Endothelial cell of umbilical vein (primary cell): ENCODE data around the gene TMEM127. TPM values are rescaled to one million over a fixed set of nuclear protein-coding genes. Genes with fewer than 3 reads are reported as not detected.

Experiments
- BruUV-seq: library from RNA; stranded (reverse); fragments of 400-500 nt; replicated peaks from 2 replicates; lab custom pipeline; 2021; lab: Mats Ljungman, UMichigan
- CTCF ChIA-PET: fragments of 300-600, 350-600 bp; sonication (Branson Sonifier 250); formaldehyde crosslinking; loops from one replicate; lab custom pipeline; 2021; ENCODE audit warnings: antibody characterized with exemption, inconsistent platforms; lab: Charles Lee
- POLR2A ChIA-PET: fragments of 300-600, 350-600 bp; sonication (Branson Sonifier 250); formaldehyde crosslinking; loops from one replicate; lab custom pipeline; 2021; ENCODE audit warnings: antibody characterized with exemption, inconsistent platforms; lab: Charles Lee
- DNase-seq: peaks from one replicate; pipeline ENCODE4 v3.0.0-alpha.2; 2011; ENCODE audit warnings: low read depth, low spot score
- FAIRE-seq: peaks from 2 replicates; lab custom pipeline; 2011; peaks lifted over from hg19 to GRCh38; lab: Jason Lieb, UNC
- H2AFZ ChIP-seq: 2 replicates; pipeline ENCODE4 v1.6.0; 2012; ENCODE audit warnings: low read depth, low read length, control low read depth, inconsistent platforms
- H3K27ac ChIP-seq: 2 replicates; pipeline ENCODE4 v1.5.1; 2011; ENCODE audit warnings: low read depth, mild to moderate bottlenecking, control low read depth, low read length, moderate library complexity; ENCODE audit not compliant: insufficient read depth
- H3K27me3 ChIP-seq, 2 experiments: 2 replicates each; pipeline versions ENCODE4 v1.6.0 to v1.6.1; 2011; ENCODE audit warnings: low read length in 2 of 2, mixed read lengths in 1 of 2; ENCODE audit not compliant: control insufficient read depth in 2 of 2, insufficient read depth in 2 of 2
- H3K36me3 ChIP-seq, 2 experiments: 2 replicates in 1 of 2; 3 replicates in 1 of 2; pipeline ENCODE4 v1.5.1; 2011; ENCODE audit warnings: low read length in 2 of 2, mild to moderate bottlenecking in 1 of 2, moderate library complexity in 1 of 2; ENCODE audit not compliant: control insufficient read depth in 2 of 2, insufficient read depth in 2 of 2; ENCODE audit errors: extremely low read depth in 1 of 2
- H3K4me1 ChIP-seq: 3 replicates; pipeline ENCODE4 v1.5.1; 2011; ENCODE audit warnings: mild to moderate bottlenecking, low read length; ENCODE audit not compliant: control insufficient read depth, insufficient read depth; ENCODE audit errors: extremely low read depth
- H3K4me2 ChIP-seq: 2 replicates; pipeline ENCODE4 v1.6.1; 2011; ENCODE audit warnings: low read length, control low read depth, mixed read lengths; ENCODE audit not compliant: insufficient read depth
- H3K4me3 ChIP-seq, 3 experiments: fragments of 200-600 bp in 1 of 3; sonication (generic), shearing (Covaris generic) in 1 of 3; replicated peaks in 1 of 3; 2 replicates each; pipeline ENCODE4 v1.5.1; 2011 to 2016; ENCODE audit warnings: control low read depth in 3 of 3, low read length in 3 of 3, mild to moderate bottlenecking in 2 of 3, inconsistent platforms in 1 of 3, low read depth in 1 of 3, moderate library complexity in 1 of 3; ENCODE audit not compliant: insufficient read depth in 1 of 3
- H3K79me2 ChIP-seq: 2 replicates; pipeline ENCODE4 v1.6.0; 2012; ENCODE audit warnings: low read length, inconsistent platforms; ENCODE audit not compliant: control insufficient read depth, insufficient read depth
- H3K9ac ChIP-seq: replicated peaks from 2 replicates; pipeline ENCODE3; 2011; ENCODE audit warnings: low read length, control low read depth; ENCODE audit not compliant: insufficient read depth; ENCODE audit errors: extremely low read depth
- H3K9me1 ChIP-seq: replicated peaks from 3 replicates; pipeline ENCODE4 v1.6.0; 2011; ENCODE audit warnings: mild to moderate bottlenecking, low read length; ENCODE audit not compliant: control insufficient read depth, insufficient read depth; ENCODE audit errors: extremely low read depth
- H3K9me3 ChIP-seq: replicated peaks from 2 replicates; pipeline ENCODE4 v1.5.1; 2012; ENCODE audit warnings: low read length, inconsistent platforms; ENCODE audit not compliant: control insufficient read depth, insufficient read depth
- H4K20me1 ChIP-seq: replicated peaks from 2 replicates; pipeline ENCODE3; 2011; ENCODE audit warnings: mild to moderate bottlenecking, low read length; ENCODE audit not compliant: control insufficient read depth, insufficient read depth; ENCODE audit errors: extremely low read depth
- CTCF ChIP-seq, 2 donors: IDR thresholded peaks; 1 replicate in 1 of 2; 2 replicates in 1 of 2; pipeline ENCODE4 v1.5.1; 2011; ENCODE audit warnings: low read length in 2 of 2, mild to moderate bottlenecking in 2 of 2, moderate library complexity in 2 of 2, control low read depth in 1 of 2, inconsistent platforms in 1 of 2, low read depth in 1 of 2; ENCODE audit not compliant: insufficient read depth in 1 of 2; ENCODE audit errors: extremely low read depth in 1 of 2
- EZH2 ChIP-seq: IDR thresholded peaks from 2 replicates; pipeline ENCODE4 v1.6.1; 2012; ENCODE audit warnings: borderline replicate concordance, low read depth, mild to moderate bottlenecking, moderate library complexity, low read length, inconsistent platforms; ENCODE audit not compliant: severe bottlenecking
- FOS ChIP-seq: IDR thresholded peaks from 2 replicates; pipeline ENCODE4 v1.6.1; 2011; ENCODE audit warnings: mild to moderate bottlenecking, low read length, moderate library complexity, borderline replicate concordance; ENCODE audit not compliant: insufficient read depth
- GATA2 ChIP-seq: IDR thresholded peaks from 2 replicates; pipeline ENCODE4 v1.7.0; 2011; ENCODE audit warnings: low read depth, mild to moderate bottlenecking, moderate library complexity, mixed read lengths, low read length; ENCODE audit not compliant: insufficient read length, insufficient read depth
- JUN ChIP-seq: IDR thresholded peaks from 2 replicates; pipeline ENCODE4 v1.6.1; 2011; ENCODE audit warnings: borderline replicate concordance, low read depth; ENCODE audit not compliant: insufficient read length, insufficient read depth
- MAX ChIP-seq: IDR thresholded peaks from 2 replicates; pipeline ENCODE4 v1.6.1; 2011; ENCODE audit not compliant: insufficient read depth, insufficient read length
- MYC ChIP-seq: IDR thresholded peaks from one replicate; pipeline ENCODE4 v1.6.1; 2011; ENCODE audit warnings: mild to moderate bottlenecking, low read depth, low read length
- POLR2A ChIP-seq: IDR thresholded peaks from 2 replicates; pipeline ENCODE4 v1.6.1; 2012; ENCODE audit warnings: low read depth, mild to moderate bottlenecking, control low read depth, low read length
- POLR2AphosphoS5 ChIP-seq: IDR thresholded peaks from 2 replicates; pipeline ENCODE4 v1.6.1; 2012; ENCODE audit warnings: low read depth, mild to moderate bottlenecking, control low read depth, low read length, moderate library complexity; ENCODE audit not compliant: insufficient read depth
- dilution Hi-C: fragments of 300-500 bp; cut with MboI; formaldehyde crosslinking; loops from one replicate; pipeline ENCODE4 v1.15.0; 2019; ENCODE audit warnings: low sequenced_read_pairs; ENCODE audit not compliant: extremely low pct_ligation_motif_present
- intact Hi-C: fragments of 100-400 bp; cut with micrococcal nuclease; formaldehyde crosslinking; loops from one replicate; pipeline ENCODE4 v1.10.0; 2022
- polyA plus RNA-seq, 4 experiments: library from polyadenylated mRNA; depleted of rRNA in 3 of 4; stranded (reverse) in 3 of 4; unstranded in 1 of 4; fragments of >200 nt; gene quantifications; 2 replicates each; pipeline versions ENCODE4 v1.2.1 to v1.2.3, GENCODE V29; 2011 to 2012; ENCODE audit warnings: missing spikeins in 1 of 4
- total RNA-seq: library from RNA; stranded (reverse); gene quantifications from 2 replicates; pipeline ENCODE4 v1.2.3, GENCODE V29; 2021

The TMEM127 gene
- total and polyA plus RNA-seq, 2 donors (not counting 3 experiments of a cell fraction or from before 2014, with no cell fraction given), result 48.4 to 75.7 TPM

- no peak for FAIRE-seq
- dilution Hi-C loops, result no loop called here
Observed at GRCh38 chr2:96240341-96241038, 25.3 kb downstream of the TMEM127 start.

More at GRCh38 chr2:96240341-96241038, 25.3 kb downstream of the TMEM127 start:
- H2AFZ ChIP-seq, result no peak overlapping the region
- CTCF ChIA-PET, result interaction anchor here (1.2 to 1.6 kb wide), 4 partner anchors 20 to 26 kb away, joined by 3 to 10 read pairs (median 4); partner anchors contain the start of gene CIAO1
- TF ChIP-seq MAX, result no peak
- TF ChIP-seq POLR2AphosphoS5, result no peak
- no peak for TF ChIP-seq MYC
- TF ChIP-seq GATA2, result no peak
- TF ChIP-seq JUN, result no peak
- TF ChIP-seq POLR2A, result no peak
- no peak for TF ChIP-seq FOS
- TF ChIP-seq EZH2, result no peak
- TF ChIP-seq CTCF (IDR thresholded peaks at IDR 0.05; ENCODE audit: extremely low read depth in 1 of 2, insufficient read depth in 1 of 2, low read depth in 1 of 2, low read length in 2 of 2), result no peak
- no peaks in the 10 kb centered on the region for H3K79me2 ChIP-seq
- H3K36me3 ChIP-seq, result no peaks in the 10 kb centered on the region
- H3K27me3 ChIP-seq, result no peaks in the 10 kb centered on the region
- POLR2A ChIA-PET, result interaction anchor here (0.6 kb wide), 1 partner anchor 84 kb away, joined by 6 read pairs; no protein-coding TSS in a partner anchor
- no TSS peak for BruUV-seq
- intact Hi-C loops, result no loop called here
- H3K4me1 ChIP-seq, result peaks cover 16% of the 10 kb centered on the region
- DNase-seq, result no peak
- H3K27ac ChIP-seq, result no peak overlapping the region
- H3K4me3 ChIP-seq, result no peak overlapping the region
- H4K20me1 ChIP-seq, result no peaks in the 10 kb centered on the region
- no peaks in the 10 kb centered on the region for H3K9me3 ChIP-seq
- H3K9ac ChIP-seq, result no peak overlapping the region
- H3K9me1 ChIP-seq, result no peaks in the 10 kb centered on the region
- no peak overlapping the region for H3K4me2 ChIP-seq
